Measurements from ENCODE around the gene HABP4. TPM values are rescaled to one million over a fixed set of nuclear protein-coding genes. Genes with fewer than 3 reads are reported as not detected.

HABP4 gene
- polyA plus RNA-seq, 6 donors from 2014 or later: 3.3 to 8.3 (median 5.6) TPM

Other genes with a start within 250 kb of the HABP4 start
- gene HSD17B3, start 148.0 kb upstream of the HABP4 start, polyA plus RNA-seq (ENCODE audit: low read depth in 6 of 6): under 1 TPM in 1 of 6 donors, not detected in 5; 0.68 TPM
- gene SLC35D2, start 66.5 kb upstream of the HABP4 start, polyA plus RNA-seq (ENCODE audit: low read depth in 6 of 6): 1 to 10 TPM; 1.8 to 5.5 (median 2.9) TPM
- 1 to 10 TPM in 2 of 6 donors, under 1 TPM in 3, not detected in 1; 0.38 to 1.2 (median 0.95) TPM for gene ZNF367, start 31.8 kb upstream of the HABP4 start, polyA plus RNA-seq (ENCODE audit: low read depth in 6 of 6)
- gene CDC14B, start 169.7 kb downstream of the HABP4 start, polyA plus RNA-seq (ENCODE audit: low read depth in 6 of 6): 1 to 10 TPM; 2.9 to 7.9 (median 5.2) TPM
- gene PRXL2C, start 205.1 kb downstream of the HABP4 start, polyA plus RNA-seq (ENCODE audit: low read depth in 6 of 6): 10 to 100 TPM in 3 of 6 donors, 1 to 10 TPM in 3; 8.9 to 14.5 (median 10.6) TPM

All from naive B cell (primary cell).